GM21717 (cell line): ENCODE measurements around the gene STRA6.
A peak's percentile ranks its signal among the peaks of the same experiment; 100 is the strongest.

Source experiments
- ATAC-seq: cut with Tn5 transposase; IDR thresholded peaks from one replicate; pipeline ENCODE4 v1.9.1; 2021; ENCODE audit warnings: mild to moderate bottlenecking, moderate library complexity; ENCODE audit not compliant: unreplicated experiment

STRA6 gene

GRCh38 chr15:74202452-74203401 is at the start of gene STRA6:
STRA6 (minus strand) TSS chr15:74202787; CDS start chr15:74202267, 520 bp downstream.
- ATAC-seq = no peak

- ATAC-seq = no peak
Measured at GRCh38 chr15:74252291-74252690, 49.7 kb upstream of the STRA6 start.

GRCh38 chr15:74251131-74251811 is 48.7 kb upstream of the STRA6 start:
- no peak for ATAC-seq

- ATAC-seq = no peak
Measured at GRCh38 chr15:74250266-74250665, 47.7 kb upstream of the STRA6 start.

- ATAC-seq = no peak
Measured at GRCh38 chr15:74245342-74245931, 42.9 kb upstream of the STRA6 start.

GRCh38 chr15:74244822-74245341 is 42.3 kb upstream of the STRA6 start:
- ATAC-seq = no peak

- ATAC-seq = no peak
Measured at GRCh38 chr15:74243431-74243830, 40.8 kb upstream of the STRA6 start.

- ATAC-seq = no peak
Measured at GRCh38 chr15:74242441-74243185, 40.0 kb upstream of the STRA6 start.

- no peak for ATAC-seq
Measured at GRCh38 chr15:74240897-74241614, 38.5 kb upstream of the STRA6 start.

GRCh38 chr15:74240002-74240568 is 37.5 kb upstream of the STRA6 start:
- ATAC-seq = no peak

- ATAC-seq = no peak
Measured at GRCh38 chr15:74239051-74239705, 36.6 kb upstream of the STRA6 start.

- peak; percentile 69 for ATAC-seq
Measured at GRCh38 chr15:74235962-74236361, 33.4 kb upstream of the STRA6 start, which contains the start of gene CCDC33. CCDC33 (plus strand) TSS chr15:74236326; CDS start chr15:74236720, 394 bp downstream.

- no peak for ATAC-seq
Measured at GRCh38 chr15:74234598-74234875, 31.9 kb upstream of the STRA6 start.

- no peak for ATAC-seq
Measured at GRCh38 chr15:74233851-74234597, 31.4 kb upstream of the STRA6 start.

- ATAC-seq = no peak
Measured at GRCh38 chr15:74233373-74233772, 30.8 kb upstream of the STRA6 start.

- ATAC-seq = no peak
Measured at GRCh38 chr15:74231475-74231874, 28.9 kb upstream of the STRA6 start.

GRCh38 chr15:74229686-74230085 is 27.1 kb upstream of the STRA6 start:
- no peak for ATAC-seq

GRCh38 chr15:74228723-74229081 is 26.1 kb upstream of the STRA6 start:
- ATAC-seq = no peak
